Ovary (tissue), 3 donors: ENCODE data around the gene LGSN.

Experiments
- POLR2A ChIP-seq: fragments of 450-650 bp; IDR thresholded peaks from one replicate; pipeline ENCODE4 v1.6.1; 2017; ENCODE audit warnings: antibody characterized with exemption, mild to moderate bottlenecking, moderate library complexity
- TF ChIP-seq, protein P1 (sequence below), 3 donors: fragments of 450-650 bp in 2 of 3; fragments of 200-600 bp in 1 of 3; IDR thresholded peaks; one replicate each; pipeline versions ENCODE4 v1.5.1 to v1.8.0; 2016 to 2022; ENCODE audit warnings: antibody characterized with exemption in 3 of 3, mild to moderate bottlenecking in 1 of 3
- donor health status: DM: no; HTN: no; CAD: no.

DNA sequence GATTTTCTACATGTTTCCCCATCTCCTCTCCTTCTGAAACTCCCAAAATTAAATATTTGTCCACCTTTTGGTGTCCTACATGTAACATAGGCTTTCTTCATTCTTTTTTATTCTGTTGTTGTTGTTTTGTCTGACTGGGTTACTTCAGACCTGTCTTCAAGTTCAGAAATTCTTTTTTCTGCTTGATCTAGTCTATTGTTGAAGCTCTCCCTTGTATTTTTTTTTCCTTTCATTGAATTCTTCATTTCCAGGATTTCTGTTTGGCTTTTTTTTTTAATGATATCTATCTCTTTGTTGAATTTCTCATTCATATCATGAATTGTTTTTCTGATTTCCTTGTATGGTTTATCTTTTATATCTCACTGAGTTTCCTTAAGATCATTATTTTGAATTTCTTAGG is 20.6 kb upstream of the LGSN start:
- TF ChIP-seq, protein P1, sequence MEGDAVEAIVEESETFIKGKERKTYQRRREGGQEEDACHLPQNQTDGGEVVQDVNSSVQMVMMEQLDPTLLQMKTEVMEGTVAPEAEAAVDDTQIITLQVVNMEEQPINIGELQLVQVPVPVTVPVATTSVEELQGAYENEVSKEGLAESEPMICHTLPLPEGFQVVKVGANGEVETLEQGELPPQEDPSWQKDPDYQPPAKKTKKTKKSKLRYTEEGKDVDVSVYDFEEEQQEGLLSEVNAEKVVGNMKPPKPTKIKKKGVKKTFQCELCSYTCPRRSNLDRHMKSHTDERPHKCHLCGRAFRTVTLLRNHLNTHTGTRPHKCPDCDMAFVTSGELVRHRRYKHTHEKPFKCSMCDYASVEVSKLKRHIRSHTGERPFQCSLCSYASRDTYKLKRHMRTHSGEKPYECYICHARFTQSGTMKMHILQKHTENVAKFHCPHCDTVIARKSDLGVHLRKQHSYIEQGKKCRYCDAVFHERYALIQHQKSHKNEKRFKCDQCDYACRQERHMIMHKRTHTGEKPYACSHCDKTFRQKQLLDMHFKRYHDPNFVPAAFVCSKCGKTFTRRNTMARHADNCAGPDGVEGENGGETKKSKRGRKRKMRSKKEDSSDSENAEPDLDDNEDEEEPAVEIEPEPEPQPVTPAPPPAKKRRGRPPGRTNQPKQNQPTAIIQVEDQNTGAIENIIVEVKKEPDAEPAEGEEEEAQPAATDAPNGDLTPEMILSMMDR (IDR thresholded peaks at IDR 0.05), result no peak
- no peak for TF ChIP-seq POLR2A
